GM21737 (cell line): ENCODE data around the gene MAEL.

Source experiments
- ATAC-seq: cut with Tn5 transposase; IDR thresholded peaks from one replicate; pipeline ENCODE4 v1.9.1; 2021; ENCODE audit warnings: mild to moderate bottlenecking, moderate library complexity; ENCODE audit not compliant: unreplicated experiment

MAEL gene

DNA sequence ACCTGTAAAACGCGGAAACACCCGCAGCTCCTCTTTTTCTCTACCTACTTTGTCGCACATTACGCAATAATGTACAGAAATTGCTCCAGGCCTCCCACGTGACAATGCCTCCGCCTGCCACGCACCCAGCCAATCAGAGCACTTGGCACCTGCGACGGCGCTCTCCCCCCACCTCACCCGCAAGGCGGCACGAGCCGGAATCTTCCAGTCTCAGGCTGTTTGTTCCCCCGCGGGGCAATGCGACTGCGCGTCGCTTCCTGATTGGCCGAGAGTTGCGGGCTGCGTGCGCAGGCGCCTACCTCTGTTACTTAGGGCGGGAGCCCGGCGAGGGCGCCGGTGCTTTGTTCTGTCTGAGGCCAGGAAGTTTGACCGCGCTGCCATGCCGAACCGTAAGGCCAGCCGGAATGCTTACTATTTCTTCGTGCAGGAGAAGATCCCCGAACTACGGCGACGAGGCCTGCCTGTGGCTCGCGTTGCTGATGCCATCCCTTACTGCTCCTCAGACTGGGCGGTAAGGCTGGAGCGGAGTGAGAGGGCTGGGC is at the start of gene MAEL:
Gene MAEL (plus strand): TSS at position 307 of the 542 bp plus-strand sequence. CDS start 73 bp downstream, at position 380.
- ATAC-seq, result no peak

DNA sequence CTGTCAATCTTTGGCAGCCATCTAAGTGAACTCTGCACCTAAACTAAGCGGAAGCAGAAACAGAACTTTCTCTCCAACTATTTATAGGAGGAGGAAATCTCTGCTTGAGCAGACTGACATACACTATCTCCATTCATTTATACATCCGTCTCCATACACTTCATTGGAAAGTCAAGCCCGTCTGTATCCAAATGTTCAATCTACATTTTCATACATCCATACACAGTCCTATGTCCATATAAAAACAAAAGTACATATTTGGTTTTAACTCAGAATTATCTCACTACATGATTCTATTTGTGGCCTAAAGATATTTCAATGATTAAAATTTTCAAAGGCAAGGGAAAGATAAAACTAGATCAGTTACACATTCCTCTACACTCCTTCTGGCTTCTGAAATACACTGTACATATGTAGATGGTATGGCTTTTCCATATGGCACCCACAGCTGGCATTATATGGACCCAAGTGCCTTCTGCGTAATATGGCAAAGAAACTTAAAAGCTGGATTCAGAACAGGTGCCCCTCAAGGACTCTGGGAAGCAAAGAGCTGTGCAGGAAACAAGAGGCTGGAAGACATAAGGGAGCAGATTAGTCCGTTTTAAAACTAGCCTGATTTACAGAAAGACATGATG is 49.2 kb upstream of the MAEL start:
- no peak for ATAC-seq

DNA sequence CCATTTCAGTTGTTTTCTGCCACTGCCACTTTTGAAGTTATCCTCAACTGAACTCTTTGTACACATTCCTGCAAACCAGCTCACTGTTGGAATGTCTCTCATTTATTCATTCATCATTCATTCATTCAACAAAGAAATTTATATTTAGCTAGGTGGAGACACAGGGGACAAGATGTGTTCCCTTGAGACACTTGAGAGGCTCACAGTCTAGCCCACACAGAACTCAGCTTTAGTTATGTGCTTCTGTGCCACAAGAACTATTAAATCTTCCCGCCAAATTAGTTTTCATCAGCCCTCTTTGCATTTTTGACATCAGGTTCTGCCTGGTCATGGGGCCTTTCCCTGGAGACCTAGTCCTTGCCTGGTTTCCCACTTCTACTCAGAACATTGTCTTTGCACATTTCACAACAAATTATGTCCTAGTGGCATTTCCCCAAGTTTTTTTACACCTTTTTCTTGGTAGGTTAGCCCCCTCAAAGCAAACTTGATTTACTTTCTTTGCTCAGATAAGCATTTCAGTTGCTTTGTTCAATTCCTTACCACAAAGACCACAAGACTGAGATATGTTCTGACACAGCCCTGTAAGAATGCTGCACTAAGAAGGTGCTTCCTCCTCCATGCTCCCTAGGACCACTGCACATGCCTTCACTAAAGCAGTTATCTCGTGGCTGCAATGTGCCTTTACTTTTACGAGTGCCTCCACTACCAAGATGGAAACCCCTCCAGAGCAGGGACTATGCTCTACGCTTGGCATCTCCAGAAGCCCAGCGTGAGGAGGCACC is 44.7 kb upstream of the MAEL start:
- no peak for ATAC-seq

DNA sequence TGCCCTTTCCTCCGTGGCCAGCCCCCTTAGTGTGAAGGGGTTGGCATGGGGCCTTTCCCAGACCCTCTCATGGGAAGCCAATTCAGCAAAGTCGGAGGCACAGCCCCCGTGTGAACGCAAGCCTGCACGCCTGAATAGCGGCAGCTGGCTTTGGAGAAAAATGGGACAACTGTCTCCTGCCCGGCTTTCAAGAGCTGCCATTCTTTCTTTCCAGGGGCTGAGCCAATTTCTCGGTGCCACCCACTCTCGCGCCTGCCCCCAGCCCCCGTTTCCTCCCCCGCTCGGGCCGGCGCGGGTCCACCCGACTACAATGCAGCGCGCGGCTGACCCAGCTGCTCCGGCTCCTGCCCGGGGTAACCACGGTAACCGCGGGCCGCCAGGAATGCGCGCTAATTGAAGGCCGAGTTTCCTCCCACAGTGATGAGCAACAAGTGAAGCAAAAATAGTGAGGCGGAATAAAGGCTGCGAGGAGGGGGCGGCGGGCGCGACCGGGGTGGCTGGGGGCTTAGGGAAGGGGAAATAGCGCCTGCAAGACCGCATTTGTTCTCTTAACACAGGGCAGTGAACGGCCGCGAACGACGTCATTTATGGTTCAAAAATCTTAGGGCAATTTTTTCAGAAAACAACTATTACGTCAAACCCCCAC is 41.6 kb upstream of the MAEL start:
- no peak for ATAC-seq

DNA sequence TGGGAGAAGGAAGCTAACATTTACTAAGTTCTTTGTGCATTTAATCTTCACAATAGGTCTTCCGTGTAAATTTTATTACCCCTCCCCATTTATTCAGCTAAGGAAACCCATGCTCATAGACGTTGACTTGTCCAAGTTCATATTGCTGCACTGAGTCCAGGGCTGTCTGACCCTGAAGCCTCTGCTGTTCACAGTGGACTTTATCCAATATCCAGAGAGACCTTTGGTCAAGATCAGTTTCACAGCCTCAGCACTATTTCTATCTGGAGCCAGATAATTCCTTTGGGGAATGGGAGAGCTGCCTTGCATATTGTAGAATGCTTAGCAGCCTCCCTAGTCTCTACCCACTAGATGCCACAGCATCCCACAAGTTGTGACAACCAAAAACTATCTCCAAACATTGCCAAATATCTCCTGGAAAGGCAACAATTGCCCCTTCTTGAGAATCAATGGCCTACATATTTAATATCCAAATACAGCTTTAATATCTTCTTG is 40.2 kb upstream of the MAEL start:
- ATAC-seq, result no peak

DNA sequence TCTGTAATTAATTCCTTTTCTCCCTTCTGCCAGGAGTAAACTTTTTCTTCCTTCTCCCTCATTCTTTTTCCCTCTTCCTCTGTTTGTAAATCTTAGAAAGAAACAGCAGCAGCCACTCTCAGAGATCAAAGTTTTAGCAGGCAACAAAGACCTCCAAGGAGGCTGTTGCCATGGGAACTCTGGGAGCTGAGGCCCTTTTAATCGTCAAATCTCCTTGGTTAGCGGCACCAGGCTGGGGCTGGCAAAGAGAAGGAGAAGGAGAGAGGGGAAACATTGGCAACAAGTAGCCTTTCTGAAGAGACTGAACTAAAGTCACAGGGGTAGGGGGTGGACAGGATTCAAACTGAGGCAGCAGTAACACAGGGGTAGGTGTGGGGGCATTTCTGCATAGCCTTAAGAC is 38.9 kb upstream of the MAEL start:
- no peak for ATAC-seq

DNA sequence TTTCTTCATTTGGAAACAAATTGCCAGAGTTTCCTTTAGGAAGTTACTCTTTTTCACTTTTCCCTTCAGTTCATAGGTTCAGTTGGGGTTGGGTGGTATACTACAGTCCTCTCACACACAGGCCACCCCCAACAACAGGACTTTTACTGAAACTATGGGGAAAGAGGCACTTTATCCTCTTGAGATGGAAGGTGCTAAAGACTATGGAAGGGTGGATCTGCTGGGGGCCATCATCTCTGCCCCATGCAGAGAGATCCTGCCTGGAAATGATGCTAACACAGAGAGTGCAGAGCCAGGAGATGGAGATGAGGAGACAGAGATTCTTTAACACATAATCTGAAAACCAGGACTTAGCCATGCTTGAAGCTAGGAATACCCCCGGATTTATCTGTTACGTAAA is 38.0 kb upstream of the MAEL start:
- no peak for ATAC-seq

DNA sequence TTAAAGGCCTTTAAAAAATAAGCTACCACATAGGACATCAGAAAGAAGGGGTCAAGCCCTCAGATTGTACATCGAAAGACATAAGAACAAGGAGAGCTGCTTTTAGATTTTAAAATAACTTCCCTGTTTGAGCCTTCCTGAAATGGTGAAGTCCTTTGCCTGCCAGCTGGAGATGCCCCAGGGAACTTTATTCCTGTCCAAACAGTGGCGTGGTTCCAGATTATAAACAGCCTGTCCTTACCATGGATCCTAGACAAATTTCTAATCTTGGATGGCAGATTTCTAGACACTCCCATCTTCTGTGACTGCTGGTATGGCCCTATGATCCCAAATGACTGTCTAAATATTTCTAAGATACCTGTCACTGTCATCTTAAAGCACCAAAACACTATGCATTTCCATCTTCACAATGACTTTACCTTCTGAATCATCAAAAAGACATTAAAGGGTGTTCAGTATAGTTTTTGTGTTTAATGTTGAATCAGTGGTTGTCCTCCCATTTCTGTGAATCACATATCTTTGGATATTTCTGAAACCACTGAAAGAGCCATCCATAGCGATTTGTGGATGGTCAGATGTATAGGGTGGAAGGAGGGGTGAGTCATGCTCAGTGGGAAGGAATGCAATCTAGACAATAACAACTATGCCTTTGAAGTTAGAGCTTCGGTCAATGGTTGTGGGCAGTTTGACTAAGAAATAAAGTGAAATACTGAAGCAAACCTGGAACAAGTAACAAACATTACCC is 36.9 kb upstream of the MAEL start:
- ATAC-seq, result no peak

DNA sequence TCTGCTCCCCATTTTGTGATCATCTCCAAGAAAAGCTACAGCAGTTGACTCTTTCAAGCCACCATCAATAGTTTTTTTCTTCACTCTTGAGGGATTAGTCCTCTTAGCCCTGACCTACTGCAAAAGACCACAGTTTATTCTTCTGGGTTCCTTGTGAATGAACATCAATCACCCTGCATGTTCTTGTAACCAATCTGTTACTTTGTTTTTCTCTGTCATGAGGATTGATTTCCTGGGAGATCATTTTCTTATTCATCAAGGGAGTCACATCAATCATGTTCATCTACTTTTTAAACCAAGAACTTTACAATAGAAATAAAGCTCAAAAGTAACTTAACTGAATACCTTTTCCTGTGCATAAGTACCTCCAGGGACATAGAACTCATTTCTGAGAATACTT is 35.6 kb upstream of the MAEL start:
- ATAC-seq, result no peak

DNA sequence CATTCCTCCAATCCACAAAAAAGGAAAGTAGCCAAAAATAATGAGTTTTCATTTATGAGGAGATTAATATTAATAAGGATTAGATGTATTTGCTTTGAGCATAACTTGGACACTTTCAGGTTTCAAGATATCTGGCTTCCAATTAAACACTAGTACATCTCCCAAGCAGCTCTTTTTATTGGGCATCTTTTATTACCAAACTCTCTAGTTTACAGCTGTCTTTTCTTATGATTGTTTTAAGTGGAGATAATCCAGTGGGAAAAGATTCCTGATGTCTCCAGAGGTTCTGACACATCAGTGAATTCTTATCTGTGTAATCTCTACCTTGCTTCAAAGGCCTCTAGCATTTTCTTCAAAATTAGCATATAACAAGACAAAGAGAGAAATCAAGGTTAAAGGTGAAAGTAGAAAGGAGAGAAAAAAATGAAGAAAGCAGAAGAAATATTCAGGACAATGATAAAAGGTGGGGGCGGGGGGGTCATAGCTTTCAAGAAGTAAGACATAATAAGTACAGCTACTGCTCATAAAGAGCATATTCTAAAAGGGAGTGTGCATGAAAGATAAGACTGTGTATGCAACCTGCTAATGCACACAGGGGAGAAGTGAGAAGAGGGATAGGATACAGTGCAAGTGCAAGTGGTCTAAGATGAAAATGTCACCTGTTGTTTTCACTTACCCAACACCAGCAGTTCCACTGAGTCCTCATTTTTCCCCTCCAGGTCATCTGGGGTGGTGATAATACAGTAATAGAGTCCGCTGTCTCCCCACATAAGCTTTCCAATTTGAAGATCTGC is 32.8 kb upstream of the MAEL start:
- no peak for ATAC-seq

DNA sequence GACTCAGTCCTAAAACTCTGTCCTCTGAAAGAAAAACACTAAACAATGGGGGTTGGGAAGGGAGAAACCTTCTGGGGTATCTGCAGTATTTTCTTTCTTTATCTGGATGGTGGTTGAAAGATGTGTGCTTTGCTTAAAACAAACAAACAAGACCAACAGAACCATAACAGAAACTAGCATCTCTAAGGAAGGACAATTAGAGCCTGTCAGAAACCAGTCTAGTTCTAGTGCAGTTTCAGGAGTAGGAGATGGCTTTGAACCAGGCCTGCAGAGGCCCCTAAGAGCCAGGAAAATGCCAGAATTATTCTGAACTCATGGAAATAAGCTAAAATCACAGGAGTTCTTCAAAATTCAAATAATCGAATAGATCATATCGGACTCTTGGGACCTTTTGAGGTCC is 32.2 kb upstream of the MAEL start:
- ATAC-seq, result no peak

DNA sequence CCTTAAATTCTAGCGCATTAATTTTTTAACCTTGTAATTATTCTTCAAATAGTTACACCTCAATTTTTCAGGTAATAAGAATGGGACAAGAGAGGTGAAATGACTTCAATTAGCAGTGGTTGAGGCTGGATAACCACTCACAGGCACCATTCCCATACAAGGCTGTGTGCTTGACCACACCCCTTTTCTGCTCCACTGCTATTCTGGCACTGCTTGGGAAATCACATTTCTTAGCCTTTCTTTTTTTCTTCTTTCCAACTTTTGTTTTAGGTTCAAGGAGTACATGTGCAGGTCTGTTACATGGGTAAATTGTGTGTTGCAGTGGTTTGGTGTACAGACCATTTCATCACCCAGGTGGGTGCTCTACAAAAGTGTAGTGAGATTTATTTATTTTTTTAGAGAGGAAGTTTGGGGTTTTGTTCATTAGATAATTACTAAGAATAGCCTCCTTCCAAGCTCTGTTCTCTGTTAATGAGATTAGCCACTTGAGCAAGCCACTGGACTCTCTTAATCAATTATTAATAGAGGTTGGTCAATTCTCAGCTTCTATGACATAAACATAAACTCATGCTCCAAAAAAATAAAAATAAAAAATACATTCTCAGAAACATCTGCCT is 28.1 kb upstream of the MAEL start:
- ATAC-seq, result peak; percentile 68

DNA sequence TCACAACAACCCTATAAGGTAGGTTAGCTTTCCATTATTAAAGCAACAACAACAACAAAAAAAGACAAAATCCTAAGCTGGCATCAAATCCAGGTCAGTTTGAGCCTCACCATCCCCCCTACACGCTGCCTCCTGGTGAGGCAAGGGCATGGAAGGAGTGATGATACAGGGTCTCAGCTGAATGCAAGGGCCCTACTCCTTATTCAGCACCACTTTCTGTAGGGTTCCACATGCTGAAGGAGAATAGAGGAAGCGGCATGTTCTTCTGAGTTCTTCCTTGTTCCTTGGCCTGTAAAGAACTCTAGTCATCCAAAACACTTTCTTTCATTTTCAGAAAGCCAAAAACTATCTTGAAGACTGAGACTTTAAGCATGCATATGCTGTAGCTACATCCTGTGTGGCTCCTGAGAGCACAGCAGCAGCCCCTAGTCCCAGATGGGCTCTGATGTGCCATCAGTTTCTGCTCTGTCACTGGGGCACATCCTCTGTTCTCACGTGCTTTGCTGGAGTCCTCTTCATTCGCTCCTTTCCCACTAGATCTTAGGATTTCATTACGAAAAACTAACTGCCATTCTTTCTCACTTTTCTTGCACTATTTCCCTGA is 19.9 kb upstream of the MAEL start:
- ATAC-seq, result peak; percentile 91

DNA sequence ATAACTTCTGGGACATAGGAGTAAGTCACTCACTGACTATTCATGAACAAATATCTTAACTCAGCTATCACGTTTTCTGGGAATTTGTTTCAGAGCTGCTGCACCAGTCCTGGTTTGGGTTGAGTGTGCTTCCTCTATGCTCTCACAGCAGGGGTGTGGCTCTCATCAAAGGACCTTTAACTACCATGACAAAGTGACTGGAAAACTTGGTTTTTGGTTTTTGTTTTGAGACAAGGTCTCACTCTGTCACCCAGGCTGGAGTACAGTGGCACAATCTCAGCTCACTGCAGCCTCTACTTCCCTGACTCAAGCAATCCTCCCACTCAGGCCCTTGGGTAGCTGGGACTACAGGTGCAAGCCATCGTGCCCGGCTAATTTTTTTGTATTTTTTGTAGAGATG is 17.8 kb upstream of the MAEL start:
- no peak for ATAC-seq

DNA sequence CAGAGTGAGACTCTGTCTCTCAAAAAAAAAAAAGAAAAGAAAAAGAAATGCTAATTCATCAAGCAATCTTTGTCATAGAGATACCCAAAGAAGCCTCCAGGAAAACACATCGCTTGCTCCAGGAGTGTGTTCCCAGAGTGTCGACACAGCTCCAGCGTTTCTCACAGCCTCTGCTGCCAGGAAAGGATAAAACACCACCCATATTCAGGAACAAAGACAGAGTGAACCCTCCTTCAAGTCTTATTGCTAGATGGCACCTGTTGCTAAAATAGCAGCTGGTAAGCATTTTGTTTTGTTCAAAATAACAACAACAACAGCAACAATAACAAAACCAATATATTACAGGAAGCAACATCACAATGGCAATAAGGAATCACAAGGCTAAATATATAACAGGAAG is 16.9 kb upstream of the MAEL start:
- ATAC-seq, result no peak

DNA sequence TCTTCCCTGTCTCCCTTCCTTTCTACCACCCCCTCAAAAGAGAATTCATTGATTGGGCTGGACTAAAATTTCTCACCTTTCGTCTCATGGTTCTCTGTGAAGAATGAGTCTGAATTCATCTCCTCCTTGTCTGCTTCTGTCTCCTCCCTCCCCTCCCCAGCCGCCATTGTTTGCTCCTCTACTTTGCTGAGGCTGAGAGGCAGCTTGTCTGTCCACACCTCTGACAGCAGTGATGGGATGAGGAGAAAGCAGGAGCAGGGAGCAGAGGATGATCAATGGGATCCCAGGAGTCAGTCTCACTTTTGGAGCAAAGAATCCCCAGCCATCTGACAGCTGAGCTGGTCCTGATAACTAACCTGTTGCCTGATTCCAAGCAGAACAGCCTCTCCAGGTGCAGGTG is 16.3 kb upstream of the MAEL start:
- ATAC-seq, result no peak

DNA sequence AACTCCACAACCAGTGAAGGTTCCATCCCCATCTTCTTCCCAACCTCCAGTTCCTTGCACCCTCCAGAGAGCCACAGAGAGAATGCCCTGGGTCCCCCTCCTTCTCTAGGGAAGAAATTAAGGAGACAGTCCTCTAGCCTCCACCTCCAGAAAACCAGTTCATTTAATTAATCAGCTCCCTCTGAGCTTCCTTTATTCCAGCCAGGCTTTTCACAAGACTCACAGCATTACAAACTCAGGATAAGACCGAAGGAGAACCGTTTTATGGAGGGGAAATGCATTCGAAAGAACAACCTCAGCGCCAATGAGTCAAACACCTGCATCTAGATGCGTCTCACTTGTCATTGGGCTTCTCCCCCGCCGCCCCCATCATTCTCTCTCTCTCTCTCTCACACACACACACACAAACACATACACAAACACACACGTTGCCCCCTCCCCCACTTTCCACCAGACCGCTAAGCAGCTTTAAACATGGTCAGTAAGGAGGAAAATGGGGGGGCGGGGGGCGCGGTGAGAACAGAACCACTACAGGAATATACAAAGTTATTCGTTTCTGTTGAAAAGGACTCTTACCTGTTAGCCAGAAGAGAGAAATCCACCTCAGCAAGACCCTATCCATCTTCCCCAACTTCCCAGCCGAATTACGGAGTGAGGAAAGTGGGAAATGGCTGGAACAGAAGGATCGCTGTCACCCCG is 14.3 kb upstream of the MAEL start:
- no peak for ATAC-seq

DNA sequence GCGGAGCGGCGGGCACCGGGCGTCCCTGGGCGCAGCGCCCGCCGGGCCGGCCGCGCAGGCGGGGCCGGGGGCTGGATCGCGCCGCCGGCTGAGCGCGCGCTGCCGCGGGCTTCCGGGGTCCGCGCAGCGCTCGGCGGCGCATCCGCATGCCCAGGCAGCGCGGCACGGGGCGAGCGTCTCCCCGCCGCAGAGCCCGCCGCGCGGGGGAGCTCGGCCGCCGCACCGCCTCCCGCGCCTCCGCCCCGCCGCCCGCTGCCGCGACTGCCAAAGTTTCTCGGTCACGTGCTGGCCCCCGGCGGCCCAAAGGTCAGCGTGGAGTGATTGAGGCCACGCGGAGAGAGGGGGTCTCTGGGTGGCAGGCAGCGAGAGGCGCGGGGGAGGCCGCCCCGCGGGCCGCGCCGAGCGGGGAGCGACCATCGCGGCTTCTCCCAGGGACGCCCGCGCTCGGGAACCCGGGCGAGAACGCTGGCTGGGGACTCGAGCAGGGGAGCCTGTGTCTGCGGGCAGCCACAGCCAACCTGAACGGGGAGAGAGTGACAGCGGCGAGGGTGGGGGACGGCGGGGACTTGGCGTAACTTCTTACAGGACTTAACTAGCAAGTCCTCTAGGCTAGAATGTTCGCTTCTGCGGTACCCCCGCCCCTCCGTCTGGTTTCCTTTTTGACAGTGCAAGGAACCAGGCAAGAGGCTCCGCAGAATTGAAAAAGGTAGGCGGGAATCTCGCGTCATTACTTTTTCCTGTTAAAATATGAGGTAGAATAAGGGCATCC is 13.5 kb upstream of the MAEL start, which contains the start of gene ILDR2:
Gene ILDR2 (minus strand): TSS at position 180 of the 769 bp plus-strand sequence. CDS start 272 bp downstream, outside the sequence.
- ATAC-seq, result peak; percentile 68
